Heart left ventricle (tissue), 16 donors: ENCODE results near the gene DSCAML1. TPM values are rescaled to one million over a fixed set of nuclear protein-coding genes. Genes with fewer than 3 reads are reported as not detected.

Experiments
- ATAC-seq, 4 donors: fragments of 200-7000 bp; cut with Tn5 transposase; one replicate each; pipeline ENCODE4 v1.9.1; 2020 to 2022; ENCODE audit warnings: moderate library complexity in 4 of 4, mild to moderate bottlenecking in 3 of 4, moderate number of reproducible peaks in 1 of 4
- DNase-seq, 5 donors: peaks; one replicate each; pipeline ENCODE4 v3.0.0-alpha.2; 2020
- H3K27ac ChIP-seq, 12 donors: fragments of 200-600 bp; sonication (generic) in 4 of 12; one replicate each; pipeline versions ENCODE4 v1.5.0 to v1.8.0; 2016 to 2022; ENCODE audit warnings: mild to moderate bottlenecking in 2 of 12
- H3K27me3 ChIP-seq, 9 donors: fragments of 200-600 bp; sonication (generic) in 2 of 9; one replicate each; pipeline versions ENCODE4 v1.5.1 to v1.8.0; 2016 to 2022; ENCODE audit warnings: mild to moderate bottlenecking in 3 of 9
- H3K36me3 ChIP-seq, 9 donors: fragments of 200-600 bp; sonication (generic) in 2 of 9; one replicate each; pipeline versions ENCODE4 v1.5.0 to v1.8.0; 2018 to 2022; ENCODE audit warnings: mild to moderate bottlenecking in 2 of 9
- H3K4me1 ChIP-seq, 12 donors: fragments of 200-600 bp; sonication (generic) in 4 of 12; one replicate each; pipeline versions ENCODE4 v1.5.0 to v1.8.0; 2016 to 2022; ENCODE audit warnings: mild to moderate bottlenecking in 3 of 12
- H3K4me3 ChIP-seq, 12 donors: fragments of 200-600 bp; sonication (generic) in 4 of 12; one replicate each; pipeline versions ENCODE4 v1.5.0 to v1.8.0; 2017 to 2022; ENCODE audit warnings: mild to moderate bottlenecking in 9 of 12, moderate library complexity in 4 of 12
- H3K9me3 ChIP-seq, 12 donors: fragments of 200-600 bp; sonication (generic) in 4 of 12; one replicate each; pipeline versions ENCODE4 v1.5.0 to v1.8.0; 2016 to 2022; ENCODE audit warnings: mild to moderate bottlenecking in 1 of 12
- POLR2A ChIP-seq, 2 donors: fragments of 450-650 bp; IDR thresholded peaks; one replicate each; pipeline ENCODE4 v1.6.1; 2017; ENCODE audit warnings: antibody characterized with exemption in 2 of 2, mild to moderate bottlenecking in 2 of 2, moderate library complexity in 2 of 2
- WGBS, 4 donors: extraction: QIAGEN DNeasy Blood & Tissue Kit in 2 of 4; methylation state at CpG; one replicate each; pipeline versions ENCODE4 v1.1.5 to v1.1.7; 2013 to 2018; 5-methylcytosine and 5-hydroxymethylcytosine counted together
- intact Hi-C, 10 donors: fragments of 100-400 bp; cut with DNase I; formaldehyde crosslinking; loops; one replicate each; pipeline versions ENCODE4 v1.11.1 to v1.14.2; 2022
- polyA plus RNA-seq, 2 donors: library from polyadenylated mRNA; stranded (reverse); fragments of 200-250 nt; gene quantifications; one replicate each; pipeline ENCODE4 v1.2.3, GENCODE V29; 2013
- total RNA-seq, 9 donors: library from RNA; depleted of rRNA in 2 of 9; stranded (reverse); fragments of >200 nt in 2 of 9; fragmentation: NEBNext Ultra II Directional in 3 of 9; extraction: Animal tissue kit (Norgen Biotek cat#: 25700) in 3 of 9; gene quantifications; one replicate each; pipeline versions ENCODE4 v1.1.0 to v1.2.4, GENCODE V29; 2016 to 2023
- TF ChIP-seq, protein P1 (sequence below), 12 donors: fragments of 200-600 bp; sonication (generic) in 4 of 12; IDR thresholded peaks; one replicate each; pipeline versions ENCODE4 v1.5.0 to v1.8.0; 2018 to 2022; ENCODE audit warnings: antibody characterized with exemption in 12 of 12, mild to moderate bottlenecking in 5 of 12
- donor health status: ischemic (EF 13 %, LVEDD 7.1; RV severe dilation, severe dysfunction).
- donor health status: healthy with polysubstance abuse.
- donor health status: DM: no; HTN: yes; CAD: no.
- donor health status: DM: no; HTN: no; CAD: no.
- donor health status: ischemic (EF 25% LVEDD 6.9; RV normal size, moderate dysfunction).
- donor health status: ischemic (EF 25% LVEDD 5.7; RV mildly dilated, moderate dysfunction).
- donor health status: healthy.
- donor health status: DM: yes; HTN: yes; CAD: no.
- donor health status: ischemic (EF 35%, LVEDD 5.7; RV mildly dilated, moderate dysfunction).
- donor health status: nonischemic (EF 11% LVEDD 7.7; RV severe dilation, severe dysfunction).
- donor health status: DM: yes; HTN: yes; CAD: no.
- donor health status: PGD.
- donor health status: ischemic (EF 29% LVEDD 5.4; RV normal size, mild dysfunction).
- donor health status: nonischemic (EF 23%, LVEDD 6.1; RV moderate dilation, normal function).

Gene DSCAML1
- total and polyA plus RNA-seq, 11 donors: 0.05 to 1.7 (median 0.76) TPM

GRCh38 chr11:117678658-117679406 lies 118.2 kb downstream of the DSCAML1 start:
- H3K27me3 ChIP-seq: no peaks in the 10 kb centered on the region
- peak in 1 of 4 donors; percentile 34 for ATAC-seq
- TF ChIP-seq, protein P1, sequence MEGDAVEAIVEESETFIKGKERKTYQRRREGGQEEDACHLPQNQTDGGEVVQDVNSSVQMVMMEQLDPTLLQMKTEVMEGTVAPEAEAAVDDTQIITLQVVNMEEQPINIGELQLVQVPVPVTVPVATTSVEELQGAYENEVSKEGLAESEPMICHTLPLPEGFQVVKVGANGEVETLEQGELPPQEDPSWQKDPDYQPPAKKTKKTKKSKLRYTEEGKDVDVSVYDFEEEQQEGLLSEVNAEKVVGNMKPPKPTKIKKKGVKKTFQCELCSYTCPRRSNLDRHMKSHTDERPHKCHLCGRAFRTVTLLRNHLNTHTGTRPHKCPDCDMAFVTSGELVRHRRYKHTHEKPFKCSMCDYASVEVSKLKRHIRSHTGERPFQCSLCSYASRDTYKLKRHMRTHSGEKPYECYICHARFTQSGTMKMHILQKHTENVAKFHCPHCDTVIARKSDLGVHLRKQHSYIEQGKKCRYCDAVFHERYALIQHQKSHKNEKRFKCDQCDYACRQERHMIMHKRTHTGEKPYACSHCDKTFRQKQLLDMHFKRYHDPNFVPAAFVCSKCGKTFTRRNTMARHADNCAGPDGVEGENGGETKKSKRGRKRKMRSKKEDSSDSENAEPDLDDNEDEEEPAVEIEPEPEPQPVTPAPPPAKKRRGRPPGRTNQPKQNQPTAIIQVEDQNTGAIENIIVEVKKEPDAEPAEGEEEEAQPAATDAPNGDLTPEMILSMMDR (IDR thresholded peaks at IDR 0.05): no peak
- TF ChIP-seq POLR2A (IDR thresholded peaks at IDR 0.05): no peak

GRCh38 chr11:117677729-117678310 lies 119.2 kb downstream of the DSCAML1 start:
- DNase-seq (peak in 1 of 5 donors; percentile 16), ATAC-seq (no peak)
- H3K27ac ChIP-seq: no peak overlapping the region
- H3K27me3 ChIP-seq: no peaks in the 10 kb centered on the region
- H3K9me3 ChIP-seq: no peaks in the 10 kb centered on the region
- H3K4me1 ChIP-seq: peaks cover 0 to 8% (median 0%) of the 10 kb centered on the region in 12 donors
- no peak overlapping the region for H3K4me3 ChIP-seq
- TF ChIP-seq POLR2A (IDR thresholded peaks at IDR 0.05): no peak
- TF ChIP-seq, protein P1 (IDR thresholded peaks at IDR 0.05): no peak
- intact Hi-C loops: no loop called here
- 75 to 84% (median 78%) methylated on average over 12 of the region's 12 CpGs for WGBS, 4 donors
- H3K36me3 ChIP-seq: no peaks in the 10 kb centered on the region

More at GRCh38 chr11:117678658-117679406, 118.2 kb downstream of the DSCAML1 start:
- intact Hi-C loops: no loop called here
- DNase-seq: peak in 1 of 5 donors; percentile 29
- H3K9me3 ChIP-seq: no peaks in the 10 kb centered on the region
- no peak overlapping the region for H3K4me3 ChIP-seq
- WGBS, 4 donors: 87 to 90% (median 88%) methylated on average over 18 of the region's 18 CpGs
- no peaks in the 10 kb centered on the region for H3K36me3 ChIP-seq
- H3K27ac ChIP-seq: no peak overlapping the region
- peaks cover 0 to 8% (median 0%) of the 10 kb centered on the region in 12 donors for H3K4me1 ChIP-seq

DNA sequence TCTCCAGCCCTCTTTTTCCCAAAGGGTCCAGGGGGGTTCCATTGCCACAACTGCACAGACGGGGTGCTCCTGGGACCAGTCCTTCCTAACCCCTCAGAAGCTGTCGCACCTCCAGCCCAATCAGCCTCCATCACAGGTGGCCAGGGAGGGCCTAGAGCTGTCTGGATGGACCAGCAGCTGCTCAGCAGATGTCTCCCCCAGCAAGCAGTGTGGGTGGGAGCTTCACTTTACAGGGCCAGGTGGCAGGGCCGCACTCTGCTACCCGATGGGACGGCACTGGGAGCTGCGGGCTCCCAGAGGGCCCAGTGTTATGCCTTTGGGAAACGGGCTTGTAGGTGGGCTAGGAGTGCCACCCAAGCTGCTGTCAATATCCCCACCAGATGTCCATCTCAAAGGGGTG lies 120.5 kb downstream of the DSCAML1 start:
- Histone ChIP-seq H3K27ac (no peak overlapping the region), H3K36me3 (no peaks in the 10 kb centered on the region), H3K9me3 (no peaks in the 10 kb centered on the region), H3K27me3 (no peaks in the 10 kb centered on the region), H3K4me3 (no peak overlapping the region), H3K4me1 (peaks cover 0 to 8% (median 0%) of the 10 kb centered on the region in 12 donors)
- ATAC-seq (no peak), DNase-seq (peak in 1 of 5 donors; percentile 9)
- 92 to 96% (median 93%) methylated on average over 7 of the region's 7 CpGs for WGBS, 4 donors
- no peak for TF ChIP-seq POLR2A (IDR thresholded peaks at IDR 0.05)
- TF ChIP-seq, protein P1 (IDR thresholded peaks at IDR 0.05): no peak
- intact Hi-C loops: no loop called here

- H3K27ac ChIP-seq: no peak overlapping the region
- no peak overlapping the region for H3K4me3 ChIP-seq
- no peaks in the 10 kb centered on the region for H3K4me1 ChIP-seq
- intact Hi-C loops: no loop called here
- WGBS, 4 donors: 78 to 86% (median 82%) methylated on average over 8 of the region's 8 CpGs
- no peaks in the 10 kb centered on the region for H3K9me3 ChIP-seq
- H3K27me3 ChIP-seq: no peaks in the 10 kb centered on the region
- H3K36me3 ChIP-seq: no peaks in the 10 kb centered on the region
- DNase-seq (no peak), ATAC-seq (no peak)
- no peak for TF ChIP-seq POLR2A (IDR thresholded peaks at IDR 0.05)
- TF ChIP-seq, protein P1 (IDR thresholded peaks at IDR 0.05): no peak
Measured at GRCh38 chr11:117673602-117674001, 123.4 kb downstream of the DSCAML1 start.
